A204.1 (cell line): Measurements from ENCODE around the gene SLC44A1.

Source experiments
- FAIRE-seq: peaks from 2 replicates; lab custom pipeline; 2012; peaks lifted over from hg19 to GRCh38; lab: Jason Lieb, UNC

Gene SLC44A1

GRCh38 chr9:105436783-105437182 lies 192.3 kb downstream of the SLC44A1 start:
- no peak for FAIRE-seq

- FAIRE-seq: no peak
Measured at GRCh38 chr9:105437704-105438103, 193.3 kb downstream of the SLC44A1 start.

- no peak for FAIRE-seq
Measured at GRCh38 chr9:105438141-105438806, 193.8 kb downstream of the SLC44A1 start.

- no peak for FAIRE-seq
Measured at GRCh38 chr9:105439428-105439827, 195.0 kb downstream of the SLC44A1 start.

- FAIRE-seq: no peak
Measured at GRCh38 chr9:105441616-105442160, 197.2 kb downstream of the SLC44A1 start.

GRCh38 chr9:105443121-105443520 lies 198.7 kb downstream of the SLC44A1 start:
- FAIRE-seq: no peak

GRCh38 chr9:105444130-105444529 lies 199.7 kb downstream of the SLC44A1 start:
- FAIRE-seq: no peak

GRCh38 chr9:105445203-105445881 lies 200.9 kb downstream of the SLC44A1 start:
- FAIRE-seq: no peak

GRCh38 chr9:105447386-105447813 lies 202.9 kb downstream of the SLC44A1 start:
- no peak for FAIRE-seq

- FAIRE-seq: no peak
Measured at GRCh38 chr9:105447814-105448812, 203.7 kb downstream of the SLC44A1 start, which contains the start of gene FSD1L. Gene FSD1L (plus strand): TSS chr9:105448034. CDS start chr9:105448221, 187 bp downstream.

- no peak for FAIRE-seq
Measured at GRCh38 chr9:105449081-105449480, 204.6 kb downstream of the SLC44A1 start.

GRCh38 chr9:105452185-105452584 lies 207.7 kb downstream of the SLC44A1 start:
- no peak for FAIRE-seq

GRCh38 chr9:105455836-105456475 lies 211.5 kb downstream of the SLC44A1 start:
- no peak for FAIRE-seq

- FAIRE-seq: no peak
Measured at GRCh38 chr9:105457560-105458294, 213.3 kb downstream of the SLC44A1 start.

- FAIRE-seq: no peak
Measured at GRCh38 chr9:105458404-105458803, 214.0 kb downstream of the SLC44A1 start.

- FAIRE-seq: no peak
Measured at GRCh38 chr9:105459336-105459735, 214.9 kb downstream of the SLC44A1 start.

GRCh38 chr9:105466898-105467455 lies 222.5 kb downstream of the SLC44A1 start:
- no peak for FAIRE-seq

GRCh38 chr9:105468875-105469274 lies 224.4 kb downstream of the SLC44A1 start:
- no peak for FAIRE-seq

- FAIRE-seq: no peak
Measured at GRCh38 chr9:105473221-105473620, 228.8 kb downstream of the SLC44A1 start.

GRCh38 chr9:105475302-105475701 lies 230.9 kb downstream of the SLC44A1 start:
- FAIRE-seq: no peak

- no peak for FAIRE-seq
Measured at GRCh38 chr9:105479846-105480245, 235.4 kb downstream of the SLC44A1 start.
